DMS153 (cell line): ENCODE results near the gene DCDC1.
A peak's percentile ranks its signal among the peaks of the same experiment; 100 is the strongest.
"Not testable (repeated sequence)": the region's sequence is repeated elsewhere in the genome, so short reads cannot be mapped to it uniquely, and the experiment has no call there.

Experiments
- DNase-seq: peaks from one replicate; lab custom pipeline; 2025; lab: John Stamatoyannopoulos, UW

DCDC1 gene

GRCh38 chr11:31328697-31329096, 40.8 kb downstream of the DCDC1 start:
- DNase-seq: no peak

GRCh38 chr11:31327417-31327816, 42.1 kb downstream of the DCDC1 start:
- no peak for DNase-seq

GRCh38 chr11:31326470-31327148, 42.9 kb downstream of the DCDC1 start:
- no peak for DNase-seq

- DNase-seq: no peak
These were observed 44.4 kb downstream of the DCDC1 start for GRCh38 chr11:31325160-31325559.

GRCh38 chr11:31323145-31323544, 46.4 kb downstream of the DCDC1 start:
- no peak for DNase-seq

- DNase-seq: not testable (repeated sequence)
These were observed 48.0 kb downstream of the DCDC1 start for GRCh38 chr11:31321494-31321893.

GRCh38 chr11:31303644-31304180, 65.8 kb downstream of the DCDC1 start:
- DNase-seq: no peak

GRCh38 chr11:31301549-31302510, 67.7 kb downstream of the DCDC1 start:
- no peak for DNase-seq

GRCh38 chr11:31295308-31295707, 74.2 kb downstream of the DCDC1 start:
- no peak for DNase-seq

- DNase-seq: not testable (repeated sequence)
These were observed 96.0 kb downstream of the DCDC1 start for GRCh38 chr11:31273527-31273926.

- no peak for DNase-seq
These were observed 101.8 kb downstream of the DCDC1 start for GRCh38 chr11:31267720-31268119.

GRCh38 chr11:31264834-31265233, 104.7 kb downstream of the DCDC1 start:
- no peak for DNase-seq

GRCh38 chr11:31262761-31263160, 106.8 kb downstream of the DCDC1 start:
- DNase-seq: no peak

- DNase-seq: no peak
These were observed 109.7 kb downstream of the DCDC1 start for GRCh38 chr11:31259797-31260196.

- no peak for DNase-seq
These were observed 115.1 kb downstream of the DCDC1 start for GRCh38 chr11:31254415-31254814.

GRCh38 chr11:31248768-31249167, 120.8 kb downstream of the DCDC1 start:
- DNase-seq: no peak

GRCh38 chr11:31247321-31247720, 122.2 kb downstream of the DCDC1 start:
- no peak for DNase-seq

GRCh38 chr11:31246451-31247165, 122.9 kb downstream of the DCDC1 start:
- DNase-seq: no peak

GRCh38 chr11:31243706-31244105, 125.8 kb downstream of the DCDC1 start:
- no peak for DNase-seq

- peak; percentile 33 for DNase-seq
These were observed 129.1 kb downstream of the DCDC1 start for GRCh38 chr11:31240340-31240904.

- no peak for DNase-seq
These were observed 131.4 kb downstream of the DCDC1 start for GRCh38 chr11:31237819-31238760.
